ENCODE measurements around the gene KIAA1586.
"Not testable (repeated sequence)": the region's sequence is repeated elsewhere in the genome, so short reads cannot be mapped to it uniquely, and the experiment has no call there.

The KIAA1586 gene

GRCh38 chr6:57046332-57047256 lies at the start of gene KIAA1586:
Gene KIAA1586, plus strand, starts transcription at chr6:57046693. Its CDS starts 63 bp downstream, at chr6:57046756.
- peak; percentile 79 to 86 for DNase-seq

DNA sequence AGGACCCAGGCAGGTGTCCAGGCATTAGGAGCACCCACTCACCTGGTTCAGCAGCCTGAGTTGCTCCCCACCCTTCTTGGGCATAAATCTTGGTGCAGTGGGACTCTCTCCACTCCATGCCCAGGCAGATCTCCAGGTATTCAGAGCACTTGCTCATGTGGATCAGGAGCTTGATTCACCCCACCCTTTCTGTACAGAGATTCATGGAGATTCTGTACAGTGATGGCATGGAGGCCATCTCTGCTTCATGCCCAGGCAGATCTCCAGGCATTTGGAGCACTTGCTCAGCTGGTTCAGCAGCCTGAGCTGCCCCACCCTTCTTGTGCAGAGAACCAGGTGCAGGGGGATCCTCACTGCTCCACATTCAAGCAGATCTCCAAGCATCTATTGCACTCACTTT lies 47.4 kb upstream of the KIAA1586 start:
- DNase-seq = no peak

- DNase-seq = not testable (repeated sequence)
Observed at GRCh38 chr6:56999748-57000147, 46.7 kb upstream of the KIAA1586 start.

DNA sequence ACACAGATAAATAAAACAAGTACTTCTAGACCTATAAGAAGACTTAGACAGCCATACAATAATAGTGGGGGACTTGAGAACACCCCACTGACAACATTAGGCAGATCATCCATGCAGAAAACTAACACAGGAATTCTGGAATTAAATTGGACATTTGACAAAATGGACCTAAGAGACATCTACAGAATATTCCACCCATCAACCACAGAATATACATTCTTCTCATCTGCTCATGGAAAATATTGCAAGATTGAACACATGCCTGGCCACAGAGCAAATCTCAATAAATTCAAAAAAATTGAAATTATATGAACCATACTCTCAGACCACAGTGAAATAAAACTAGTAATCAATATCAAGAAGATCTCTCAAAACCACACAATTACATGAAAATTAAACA lies 44.3 kb upstream of the KIAA1586 start:
- no peak for DNase-seq

DNA sequence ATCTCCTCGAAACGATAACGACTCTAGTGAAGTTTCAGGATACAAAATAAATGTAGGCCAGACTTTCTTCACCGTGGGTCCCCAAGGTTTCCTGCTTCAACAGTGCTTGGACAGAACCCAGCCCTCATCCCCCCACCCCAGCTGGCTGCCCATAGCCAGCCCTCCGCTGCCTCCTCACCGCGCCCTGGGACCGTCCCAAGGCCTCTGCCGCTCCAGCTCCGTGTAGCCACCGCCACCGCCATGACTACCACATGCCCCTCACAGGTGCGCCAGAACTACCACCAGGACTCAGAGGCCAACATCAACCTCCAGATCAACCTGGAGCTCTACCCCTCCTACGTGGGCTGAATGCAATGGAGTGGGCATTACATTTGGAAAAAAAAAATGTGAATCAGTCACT lies 42.2 kb upstream of the KIAA1586 start:
- DNase-seq = no peak

- DNase-seq = no peak
Observed at GRCh38 chr6:57006101-57006500, 40.4 kb upstream of the KIAA1586 start.

GRCh38 chr6:57008069-57008468 lies 38.4 kb upstream of the KIAA1586 start:
- DNase-seq = not testable (repeated sequence)

DNA sequence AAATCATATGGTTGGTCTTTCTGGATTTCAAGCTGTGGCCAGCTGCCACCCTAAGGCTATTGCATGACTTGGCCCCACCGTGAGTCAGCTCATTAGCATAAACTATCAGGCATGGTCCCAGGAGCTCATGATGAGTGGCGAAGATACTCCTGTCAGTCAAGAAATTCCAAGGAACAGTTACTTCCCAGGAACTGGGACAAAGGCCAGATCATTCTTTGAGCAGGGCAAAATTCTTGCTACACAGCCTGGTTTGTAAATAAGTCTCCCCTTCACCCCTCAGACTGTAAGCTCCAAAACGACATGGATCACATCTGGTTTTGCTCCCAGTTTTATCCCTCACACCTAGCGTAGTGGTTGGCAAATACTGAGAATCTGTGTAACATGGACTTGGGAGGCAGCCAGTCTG lies 33.0 kb upstream of the KIAA1586 start:
- DNase-seq = no peak

- no peak for DNase-seq
Observed at GRCh38 chr6:57017069-57017468, 29.4 kb upstream of the KIAA1586 start.

DNA sequence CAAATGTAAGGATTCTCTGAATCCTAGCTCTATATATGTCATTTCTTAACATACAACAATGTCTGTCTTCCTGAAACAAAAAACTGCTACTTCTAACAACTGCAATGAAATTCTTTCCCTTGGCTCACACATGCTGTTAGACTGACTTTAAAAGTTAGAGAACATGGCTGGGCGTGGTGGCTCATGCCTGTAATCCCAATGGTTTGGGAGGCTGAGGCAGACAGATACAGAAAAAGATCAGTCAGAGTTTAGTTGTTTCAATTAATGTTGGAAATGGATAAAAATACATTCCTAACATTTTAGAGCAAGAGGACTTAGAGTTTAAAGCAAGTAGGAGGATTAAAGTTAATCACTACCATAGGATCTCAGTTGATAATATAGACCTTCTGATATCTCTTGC lies 28.7 kb upstream of the KIAA1586 start:
- DNase-seq = no peak

GRCh38 chr6:57019434-57019833 lies 27.1 kb upstream of the KIAA1586 start:
- no peak for DNase-seq

DNA sequence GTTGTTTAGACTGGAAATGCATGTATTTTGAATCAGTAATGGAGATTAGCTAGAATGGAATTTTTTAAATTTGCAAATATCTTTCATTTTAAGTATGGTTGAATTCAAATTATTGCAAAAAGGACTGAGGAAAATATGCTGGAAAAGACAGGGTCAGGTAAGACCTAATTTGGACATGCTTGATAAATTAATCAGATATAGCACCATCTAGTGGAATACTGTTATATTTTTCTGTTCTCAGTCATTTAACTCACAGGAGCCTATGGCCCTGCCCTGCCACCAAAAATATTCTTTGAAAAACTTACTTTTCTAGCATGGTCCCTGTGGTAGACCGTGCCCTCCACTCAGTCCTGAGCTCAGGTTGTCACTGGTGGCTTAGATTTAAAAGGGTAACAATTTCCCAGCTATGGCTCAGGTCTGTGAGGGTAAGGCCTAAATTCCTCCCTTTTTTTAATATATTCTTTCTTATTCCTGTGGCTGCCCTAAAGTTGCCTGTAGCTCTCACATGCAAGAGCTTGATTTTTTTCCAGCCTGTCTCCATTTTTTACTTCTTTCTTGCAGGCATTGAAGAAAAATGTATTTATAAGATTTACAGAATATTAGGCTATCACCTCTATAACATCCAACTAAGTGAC lies 25.3 kb upstream of the KIAA1586 start:
- DNase-seq = peak; percentile 12 to 20

- no peak for DNase-seq
Observed at GRCh38 chr6:57024321-57024720, 22.2 kb upstream of the KIAA1586 start.

DNA sequence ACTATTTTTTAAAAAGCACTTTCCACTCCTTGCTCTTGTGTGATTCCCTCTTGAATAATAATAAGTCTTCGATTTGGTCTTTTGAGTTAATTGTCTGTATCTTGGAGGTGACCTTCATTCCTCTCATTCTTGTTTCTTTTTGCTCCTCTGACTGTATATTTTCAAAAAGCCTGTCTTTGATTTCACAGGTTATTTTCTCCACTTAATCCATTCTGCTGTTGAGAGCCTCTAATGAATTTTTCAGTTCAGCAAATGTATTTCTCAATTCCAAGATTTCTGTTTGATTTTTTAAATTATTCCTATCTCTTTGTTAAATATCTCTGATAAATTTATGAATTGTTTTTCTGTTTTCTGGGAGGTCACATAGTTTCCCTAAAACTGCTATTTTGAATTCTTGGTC lies 21.7 kb upstream of the KIAA1586 start:
- DNase-seq = no peak

DNA sequence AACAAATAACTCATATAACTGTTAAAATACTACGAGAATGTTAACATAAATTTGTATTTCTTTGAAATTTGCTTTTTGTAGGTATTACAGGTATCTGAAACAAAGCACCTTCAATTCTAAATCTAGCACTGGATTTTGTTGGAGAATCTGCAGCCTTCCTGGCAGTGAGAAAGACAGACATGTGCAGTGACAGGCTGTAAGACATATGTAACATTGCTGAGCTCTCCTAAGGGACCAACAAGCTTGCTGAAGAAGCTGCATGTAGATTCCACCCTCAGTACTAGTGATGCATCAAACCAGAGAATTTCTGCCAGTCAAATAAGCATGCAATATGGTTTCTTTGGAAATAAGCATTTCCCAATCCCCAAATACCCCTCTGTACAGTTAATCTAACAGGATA lies 20.5 kb upstream of the KIAA1586 start:
- no peak for DNase-seq

DNA sequence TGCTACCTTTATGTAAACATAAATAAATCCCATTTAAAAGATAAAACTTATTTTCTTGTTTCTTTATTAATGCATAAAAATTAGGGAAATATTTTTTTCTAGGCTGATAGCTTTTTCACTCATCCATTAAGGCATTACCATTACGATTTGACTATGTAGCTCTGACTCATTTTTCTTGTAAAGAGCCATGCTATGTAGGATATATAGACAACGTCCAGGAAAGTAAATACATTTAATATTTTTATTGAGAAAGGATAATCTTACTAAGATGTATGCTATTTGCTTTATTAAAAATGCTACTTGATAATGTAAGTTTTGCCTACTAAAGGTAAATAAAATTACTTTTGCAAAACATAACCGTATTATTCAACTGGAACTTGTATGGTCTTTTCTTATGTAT lies 19.2 kb upstream of the KIAA1586 start:
- DNase-seq = no peak

- DNase-seq = no peak
Observed at GRCh38 chr6:57029213-57029612, 17.3 kb upstream of the KIAA1586 start.

DNA sequence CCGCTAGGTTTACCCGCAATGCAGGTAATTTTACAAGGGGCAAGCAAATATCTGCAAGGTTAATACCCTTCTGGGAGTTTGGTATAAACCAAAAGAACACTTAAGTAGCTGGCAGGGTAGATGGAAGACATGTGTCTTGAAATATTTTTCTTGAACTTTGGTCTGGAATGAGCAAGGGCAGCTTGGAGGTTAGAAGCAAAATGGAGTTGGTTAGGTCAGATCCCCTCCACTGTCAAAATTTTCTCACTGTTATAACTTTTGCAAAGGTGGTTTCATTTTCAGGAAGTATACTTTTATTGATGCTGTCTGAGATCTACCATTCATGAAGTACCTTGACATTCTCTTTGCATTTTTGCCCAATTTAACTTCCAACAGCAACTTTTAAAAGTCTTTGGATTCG lies 13.3 kb upstream of the KIAA1586 start:
- no peak for DNase-seq

DNA sequence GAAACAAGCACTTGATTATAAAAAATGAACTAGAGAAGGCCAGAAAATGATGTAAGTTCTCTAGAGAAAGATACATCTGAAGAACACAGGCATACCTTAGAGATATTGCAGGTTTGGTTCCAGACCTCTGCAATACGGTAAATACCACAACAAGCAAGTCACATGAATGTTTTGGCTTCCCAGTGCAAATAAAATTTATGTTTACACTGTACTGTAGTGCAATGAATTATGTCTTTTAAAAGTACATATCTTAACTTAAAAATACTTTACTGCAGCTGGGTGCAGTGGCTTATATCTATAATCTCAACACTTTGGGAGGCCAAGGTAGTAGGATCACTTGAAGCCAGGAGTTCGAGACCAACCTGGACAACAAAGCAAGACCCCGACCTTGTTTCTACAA lies 10.9 kb upstream of the KIAA1586 start:
- DNase-seq = no peak

DNA sequence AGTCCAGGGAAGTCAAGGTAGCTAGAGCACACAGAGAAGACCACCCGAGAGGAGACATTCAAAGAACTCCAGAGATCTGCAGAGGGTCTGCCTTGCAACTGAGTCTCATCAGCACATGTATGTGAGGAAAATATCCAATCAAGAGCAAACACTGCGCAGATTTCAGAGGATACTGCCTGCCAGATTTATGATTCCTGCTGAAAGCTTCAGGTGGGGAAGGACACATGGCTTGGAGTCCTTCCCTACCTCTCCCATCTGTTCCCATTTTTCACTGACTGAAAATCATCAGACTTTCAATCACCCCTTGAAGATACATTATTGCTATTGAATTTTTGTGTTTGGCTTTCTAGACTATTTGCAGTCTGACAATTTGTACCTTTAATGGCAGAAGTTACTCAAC lies 7.6 kb upstream of the KIAA1586 start:
- DNase-seq = no peak

DNA sequence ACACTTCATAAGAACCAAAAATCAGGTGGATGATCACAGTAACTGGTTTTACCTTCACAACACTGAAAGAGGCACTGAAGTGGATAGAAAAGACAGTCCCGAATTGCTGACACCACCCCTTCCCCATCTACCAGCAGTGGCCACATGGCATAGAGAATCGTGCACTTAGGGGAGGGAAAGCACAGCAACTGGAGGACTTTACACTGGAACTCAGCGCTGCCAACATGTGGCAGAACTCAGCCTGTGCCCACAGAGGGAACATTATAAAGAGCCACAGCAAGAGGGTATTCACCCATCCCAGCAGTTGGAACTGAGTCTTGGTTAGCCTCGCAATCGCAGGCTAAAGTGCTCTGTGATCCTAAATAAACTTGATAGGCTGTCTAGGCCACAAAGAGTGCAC lies 6.5 kb upstream of the KIAA1586 start:
- no peak for DNase-seq

DNA sequence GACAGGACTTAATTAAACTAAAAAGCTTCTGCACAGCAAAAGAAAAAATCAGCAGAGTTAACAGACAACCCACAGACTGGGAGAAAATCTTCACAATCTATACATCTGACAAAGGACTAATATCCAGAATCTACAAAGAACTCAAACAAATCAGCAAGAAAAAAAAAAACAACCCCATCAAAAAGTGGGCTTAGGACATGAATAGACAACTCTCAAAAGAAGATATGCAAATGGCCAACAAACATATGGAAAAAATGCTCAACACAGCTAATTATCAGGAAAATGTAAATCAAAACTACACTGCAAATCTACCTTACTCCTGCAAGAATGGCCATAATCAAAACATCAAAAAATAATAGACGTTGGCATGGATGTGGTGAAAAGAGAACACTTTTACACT lies 2.4 kb upstream of the KIAA1586 start:
- not testable (repeated sequence) for DNase-seq

- no peak for DNase-seq
Observed at GRCh38 chr6:57044568-57044967, 1.9 kb upstream of the KIAA1586 start.

DNA sequence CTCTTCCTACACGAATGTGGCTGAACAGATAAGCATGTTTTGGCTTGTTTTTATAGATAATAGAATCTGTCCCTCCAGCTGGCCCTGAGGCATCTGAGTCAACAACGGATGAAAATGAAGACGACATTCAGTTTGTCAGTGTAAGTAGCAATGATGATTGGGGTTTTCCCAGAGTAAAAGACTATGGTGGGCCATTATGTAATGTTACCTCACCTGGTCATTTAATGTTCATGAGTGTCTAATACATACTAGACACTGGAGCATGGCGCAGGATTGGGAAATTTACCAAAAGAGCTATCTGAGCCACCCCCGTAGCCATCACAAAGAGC lies 728 bp downstream of the KIAA1586 start:
- DNase-seq = not testable (repeated sequence)

DNA sequence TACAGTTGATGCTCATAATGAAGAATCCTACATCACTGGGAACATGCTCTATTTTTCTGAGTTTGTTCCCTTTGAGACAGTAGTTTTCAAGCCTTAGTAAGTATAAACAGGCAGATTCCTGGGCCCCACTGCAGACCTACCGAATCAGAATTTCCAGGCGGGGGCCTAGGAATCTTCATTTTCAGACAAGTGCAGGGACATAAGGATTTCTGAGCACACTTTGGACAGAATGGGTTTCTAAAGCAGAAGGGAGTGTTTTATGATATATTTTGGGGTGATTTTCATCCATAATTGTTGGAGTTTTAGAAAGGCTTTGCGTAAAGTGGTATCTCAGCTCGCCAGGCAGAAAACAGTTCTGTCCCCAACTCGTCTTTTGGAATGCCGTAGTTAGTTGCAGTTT lies 1.4 kb downstream of the KIAA1586 start:
- DNase-seq = not testable (repeated sequence)
